HG03457 (cell line): ENCODE results near the gene ADIRF.
"Not testable (repeated sequence)": the region's sequence is repeated elsewhere in the genome, so short reads cannot be mapped to it uniquely, and the experiment has no call there.

ENCODE experiments used
- ATAC-seq: cut with Tn5 transposase; IDR thresholded peaks from one replicate; pipeline ENCODE4 v1.9.1; 2021; ENCODE audit warnings: moderate number of reproducible peaks; ENCODE audit not compliant: unreplicated experiment

The ADIRF gene

GRCh38 chr10:86976362-86977056 is 8.2 kb downstream of the ADIRF start:
- ATAC-seq, result no peak

- not testable (repeated sequence) for ATAC-seq
Measured at GRCh38 chr10:86978457-86978856, 10.2 kb downstream of the ADIRF start.

GRCh38 chr10:86979296-86979818 is 11.1 kb downstream of the ADIRF start:
- no peak for ATAC-seq

- ATAC-seq, result no peak
Measured at GRCh38 chr10:86979977-86980448, 11.7 kb downstream of the ADIRF start.

- not testable (repeated sequence) for ATAC-seq
Measured at GRCh38 chr10:86981020-86981419, 12.7 kb downstream of the ADIRF start.

GRCh38 chr10:86981716-86982115 is 13.4 kb downstream of the ADIRF start:
- no peak for ATAC-seq

GRCh38 chr10:86984498-86984897 is 16.2 kb downstream of the ADIRF start:
- not testable (repeated sequence) for ATAC-seq

- ATAC-seq, result no peak
Measured at GRCh38 chr10:86988520-86988919, 20.2 kb downstream of the ADIRF start.

- ATAC-seq, result not testable (repeated sequence)
Measured at GRCh38 chr10:86991362-86991761, 23.1 kb downstream of the ADIRF start.

GRCh38 chr10:86992456-86992855 is 24.2 kb downstream of the ADIRF start:
- no peak for ATAC-seq

- no peak for ATAC-seq
Measured at GRCh38 chr10:86992929-86993328, 24.6 kb downstream of the ADIRF start.

GRCh38 chr10:86999802-87000403 is 31.6 kb downstream of the ADIRF start:
- ATAC-seq, result not testable (repeated sequence)

GRCh38 chr10:87000491-87000890 is 32.2 kb downstream of the ADIRF start:
- no peak for ATAC-seq

GRCh38 chr10:87007124-87007523 is 38.8 kb downstream of the ADIRF start:
- not testable (repeated sequence) for ATAC-seq

- not testable (repeated sequence) for ATAC-seq
Measured at GRCh38 chr10:87007674-87008073, 39.4 kb downstream of the ADIRF start.

GRCh38 chr10:87008303-87008702 is 40.0 kb downstream of the ADIRF start:
- not testable (repeated sequence) for ATAC-seq

- ATAC-seq, result not testable (repeated sequence)
Measured at GRCh38 chr10:87009134-87009696, 40.9 kb downstream of the ADIRF start.

GRCh38 chr10:87013528-87013927 is 45.2 kb downstream of the ADIRF start:
- ATAC-seq, result not testable (repeated sequence)

GRCh38 chr10:87014986-87015716 is 46.9 kb downstream of the ADIRF start:
- ATAC-seq, result not testable (repeated sequence)

GRCh38 chr10:87018127-87018526 is 49.8 kb downstream of the ADIRF start:
- not testable (repeated sequence) for ATAC-seq

GRCh38 chr10:87019066-87019465 is 50.8 kb downstream of the ADIRF start:
- ATAC-seq, result not testable (repeated sequence)
